IgD-negative memory B cell (primary cell): Measurements from ENCODE around the gene CXCL3. TPM values are rescaled to one million over a fixed set of nuclear protein-coding genes. Genes with fewer than 3 reads are reported as not detected.
"Not testable (repeated sequence)": the region's sequence is repeated elsewhere in the genome, so short reads cannot be mapped to it uniquely, and the experiment has no call there.

Experiments
- H3K27ac Mint-ChIP-seq, 3 donors: one replicate each; pipeline ENCODE4 v1.8.0; 2020 to 2022; ENCODE audit warnings: mild to moderate bottlenecking in 3 of 3, mixed read lengths in 3 of 3, moderate library complexity in 1 of 3
- H3K27me3 Mint-ChIP-seq: one replicate; pipeline ENCODE4 v1.8.0; 2021; ENCODE audit warnings: mixed read lengths
- H3K36me3 Mint-ChIP-seq: one replicate; pipeline ENCODE4 v1.8.0; 2020; ENCODE audit warnings: mild to moderate bottlenecking, mixed read lengths
- H3K4me1 Mint-ChIP-seq, 3 donors: one replicate each; pipeline ENCODE4 v1.8.0; 2020 to 2022; ENCODE audit warnings: mixed read lengths in 3 of 3, mild to moderate bottlenecking in 1 of 3
- H3K4me3 Mint-ChIP-seq, 4 donors: one replicate each; pipeline ENCODE4 v1.8.0; 2020 to 2022; ENCODE audit warnings: mild to moderate bottlenecking in 4 of 4, mixed read lengths in 4 of 4, moderate library complexity in 3 of 4
- H3K9me3 Mint-ChIP-seq, 3 donors: one replicate each; pipeline ENCODE4 v1.8.0; 2020 to 2021; ENCODE audit warnings: mixed read lengths in 3 of 3, mild to moderate bottlenecking in 1 of 3
- polyA plus RNA-seq: library from polyadenylated mRNA; unstranded; fragments of 300-500 nt; fragmentation: Illumina TruSeq; gene quantifications from one replicate; pipeline ENCODE4 v1.2.3, GENCODE V29; 2021

Gene CXCL3
- polyA plus RNA-seq: not detected

GRCh38 chr4:74038425-74039314, at the start of gene CXCL3:
Gene CXCL3 (minus strand): TSS chr4:74038689. CDS start chr4:74038611, 78 bp downstream.
- no peaks in the 10 kb centered on the region for H3K36me3 Mint-ChIP-seq
- no peaks in the 10 kb centered on the region for H3K9me3 Mint-ChIP-seq
- H3K27me3 Mint-ChIP-seq: peaks cover 46% of the 10 kb centered on the region
- H3K4me3 Mint-ChIP-seq: peak within 1 kb of the TSS; percentile 33 to 93 (median 79)
- peak within 1 kb of the TSS in 1 of 3 donors; percentile 92 for H3K27ac Mint-ChIP-seq
- H3K4me1 Mint-ChIP-seq: peaks cover 5 to 14% (median 7%) of the 10 kb centered on the region in 3 donors

- Mint-ChIP-seq H3K27me3 (peaks cover 10% of the 10 kb centered on the region), H3K36me3 (no peaks in the 10 kb centered on the region), H3K4me1 (no peaks in the 10 kb centered on the region), H3K4me3 (no peak overlapping the region), H3K9me3 (peaks cover 0 to 3% (median 0%) of the 10 kb centered on the region in 3 donors), H3K27ac (no peak overlapping the region)
Measured at GRCh38 chr4:74087481-74087880, 49.0 kb upstream of the CXCL3 start.

- no peaks in the 10 kb centered on the region for H3K4me1 Mint-ChIP-seq
- peaks cover 10% of the 10 kb centered on the region for H3K27me3 Mint-ChIP-seq
- no peak overlapping the region for H3K27ac Mint-ChIP-seq
- H3K9me3 Mint-ChIP-seq: peaks cover 0 to 3% (median 0%) of the 10 kb centered on the region in 3 donors
- H3K36me3 Mint-ChIP-seq: no peaks in the 10 kb centered on the region
- H3K4me3 Mint-ChIP-seq: no peak overlapping the region
Measured at GRCh38 chr4:74085669-74086068, 47.2 kb upstream of the CXCL3 start.

GRCh38 chr4:74084984-74085383, 46.5 kb upstream of the CXCL3 start:
- Mint-ChIP-seq H3K36me3 (no peaks in the 10 kb centered on the region), H3K4me1 (no peaks in the 10 kb centered on the region), H3K27me3 (peaks cover 8% of the 10 kb centered on the region), H3K9me3 (peaks cover 0 to 3% (median 0%) of the 10 kb centered on the region in 3 donors), H3K27ac (peak overlapping the region in 1 of 3 donors; percentile 40), H3K4me3 (no peak overlapping the region)

- Mint-ChIP-seq H3K27me3 (peaks cover 8% of the 10 kb centered on the region), H3K36me3 (no peaks in the 10 kb centered on the region), H3K27ac (no peak overlapping the region), H3K4me1 (no peaks in the 10 kb centered on the region), H3K4me3 (no peak overlapping the region), H3K9me3 (peaks cover 0 to 3% (median 0%) of the 10 kb centered on the region in 3 donors)
Measured at GRCh38 chr4:74083546-74083945, 45.1 kb upstream of the CXCL3 start.

GRCh38 chr4:74081035-74081434, 42.5 kb upstream of the CXCL3 start:
- Mint-ChIP-seq H3K36me3 (no peaks in the 10 kb centered on the region), H3K9me3 (peaks cover 0 to 3% (median 2%) of the 10 kb centered on the region in 3 donors), H3K4me1 (no peaks in the 10 kb centered on the region), H3K27me3 (peaks cover 6% of the 10 kb centered on the region), H3K4me3 (no peak overlapping the region), H3K27ac (no peak overlapping the region)

- H3K27ac Mint-ChIP-seq, H3K36me3 Mint-ChIP-seq, H3K4me1 Mint-ChIP-seq, H3K27me3 Mint-ChIP-seq, H3K9me3 Mint-ChIP-seq, H3K4me3 Mint-ChIP-seq: not testable (repeated sequence)
Measured at GRCh38 chr4:74080351-74080750, 41.9 kb upstream of the CXCL3 start.

GRCh38 chr4:74079024-74079423, 40.5 kb upstream of the CXCL3 start:
- H3K36me3 Mint-ChIP-seq, H3K4me1 Mint-ChIP-seq, H3K27me3 Mint-ChIP-seq, H3K27ac Mint-ChIP-seq, H3K9me3 Mint-ChIP-seq, H3K4me3 Mint-ChIP-seq: not testable (repeated sequence)

GRCh38 chr4:74073358-74073757, 34.9 kb upstream of the CXCL3 start:
- no peak overlapping the region for H3K27ac Mint-ChIP-seq
- peaks cover 2% of the 10 kb centered on the region for H3K27me3 Mint-ChIP-seq
- no peak overlapping the region for H3K4me3 Mint-ChIP-seq

GRCh38 chr4:74072739-74073138, 34.2 kb upstream of the CXCL3 start:
- Mint-ChIP-seq H3K4me3 (no peak overlapping the region), H3K27ac (no peak overlapping the region), H3K4me1 (no peaks in the 10 kb centered on the region), H3K36me3 (no peaks in the 10 kb centered on the region), H3K9me3 (no peaks in the 10 kb centered on the region), H3K27me3 (peaks cover under 1% of the 10 kb centered on the region)

More at GRCh38 chr4:74073358-74073757, 34.9 kb upstream of the CXCL3 start:
- Mint-ChIP-seq H3K36me3 (no peaks in the 10 kb centered on the region), H3K9me3 (peaks cover 0 to 2% (median 0%) of the 10 kb centered on the region in 3 donors), H3K4me1 (no peaks in the 10 kb centered on the region)

- Mint-ChIP-seq H3K9me3 (peaks cover 0 to 1% (median 0%) of the 10 kb centered on the region in 3 donors), H3K4me1 (no peaks in the 10 kb centered on the region), H3K36me3 (no peaks in the 10 kb centered on the region), H3K27ac (no peak overlapping the region), H3K27me3 (no peaks in the 10 kb centered on the region), H3K4me3 (peak overlapping the region in 1 of 4 donors; percentile 17)
Measured at GRCh38 chr4:74067586-74067985, 29.1 kb upstream of the CXCL3 start.

- Mint-ChIP-seq H3K9me3 (peaks cover 0 to 1% (median 0%) of the 10 kb centered on the region in 3 donors), H3K36me3 (no peaks in the 10 kb centered on the region), H3K27me3 (no peaks in the 10 kb centered on the region), H3K4me1 (no peaks in the 10 kb centered on the region), H3K27ac (no peak overlapping the region), H3K4me3 (no peak overlapping the region)
Measured at GRCh38 chr4:74066232-74066631, 27.7 kb upstream of the CXCL3 start.

GRCh38 chr4:74065115-74065642, 26.7 kb upstream of the CXCL3 start:
- no peak overlapping the region for H3K27ac Mint-ChIP-seq
- no peak overlapping the region for H3K4me3 Mint-ChIP-seq
- H3K4me1 Mint-ChIP-seq: no peaks in the 10 kb centered on the region
- H3K9me3 Mint-ChIP-seq: peaks cover 0 to 1% (median 0%) of the 10 kb centered on the region in 3 donors
- H3K27me3 Mint-ChIP-seq: no peaks in the 10 kb centered on the region
- H3K36me3 Mint-ChIP-seq: no peaks in the 10 kb centered on the region

GRCh38 chr4:74063859-74064258, 25.4 kb upstream of the CXCL3 start:
- Mint-ChIP-seq H3K27me3 (no peaks in the 10 kb centered on the region), H3K27ac (no peak overlapping the region), H3K4me3 (no peak overlapping the region), H3K4me1 (no peaks in the 10 kb centered on the region), H3K9me3 (peaks cover 0 to 1% (median 0%) of the 10 kb centered on the region in 3 donors), H3K36me3 (no peaks in the 10 kb centered on the region)

GRCh38 chr4:74062953-74063352, 24.5 kb upstream of the CXCL3 start:
- no peaks in the 10 kb centered on the region for H3K36me3 Mint-ChIP-seq
- H3K4me3 Mint-ChIP-seq: no peak overlapping the region
- H3K4me1 Mint-ChIP-seq: no peaks in the 10 kb centered on the region
- H3K9me3 Mint-ChIP-seq: peaks cover 0 to 1% (median 0%) of the 10 kb centered on the region in 3 donors
- H3K27ac Mint-ChIP-seq: no peak overlapping the region
- H3K27me3 Mint-ChIP-seq: no peaks in the 10 kb centered on the region

- no peaks in the 10 kb centered on the region for H3K9me3 Mint-ChIP-seq
- no peaks in the 10 kb centered on the region for H3K4me1 Mint-ChIP-seq
- no peak overlapping the region for H3K27ac Mint-ChIP-seq
- H3K27me3 Mint-ChIP-seq: no peaks in the 10 kb centered on the region
- no peaks in the 10 kb centered on the region for H3K36me3 Mint-ChIP-seq
- H3K4me3 Mint-ChIP-seq: no peak overlapping the region
Measured at GRCh38 chr4:74061430-74061829, 22.9 kb upstream of the CXCL3 start.
